AG04450 (cell line): ENCODE data around the gene ZNF189. TPM values are rescaled to one million over a fixed set of nuclear protein-coding genes. Genes with fewer than 3 reads are reported as not detected.
A peak's percentile ranks its signal among the peaks of the same experiment; 100 is the strongest.

Source experiments
- CTCF ChIA-PET: fragments of 300-600, 350-600 bp; formaldehyde crosslinking; extraction: SDS; loops from one replicate; lab custom pipeline; 2022; ENCODE audit warnings: antibody characterized with exemption, inconsistent platforms; lab: Charles Lee
- POLR2A ChIA-PET: fragments of 350-600 bp; formaldehyde crosslinking; extraction: SDS; loops from one replicate; lab custom pipeline; 2021; ENCODE audit warnings: antibody characterized with exemption, inconsistent platforms; lab: Yijun Ruan, JAX
- DNase-seq: peaks from one replicate; pipeline ENCODE4 v3.0.0-alpha.2; 2011; ENCODE audit warnings: low read depth, low spot score
- H3K27ac ChIP-seq: one replicate; pipeline ENCODE4 v1.5.1; 2012; ENCODE audit warnings: low read depth, low read length, control low read depth
- H3K27me3 ChIP-seq: one replicate; pipeline ENCODE4 v1.6.0; 2012; ENCODE audit warnings: low read length; ENCODE audit not compliant: control insufficient read depth, insufficient read depth
- H3K4me3 ChIP-seq: 2 replicates; pipeline ENCODE4 v1.5.1; 2011; ENCODE audit warnings: mild to moderate bottlenecking, low read depth, low read length, control low read depth
- H3K9me3 ChIP-seq: 2 replicates; pipeline ENCODE4 v1.5.1; 2012; ENCODE audit warnings: low read length; ENCODE audit not compliant: control insufficient read depth, insufficient read depth
- CTCF ChIP-seq: IDR thresholded peaks from 2 replicates; pipeline ENCODE4 v1.5.1; 2011; ENCODE audit warnings: low read depth, low read length, control low read depth, inconsistent platforms
- polyA plus RNA-seq: library from polyadenylated mRNA; depleted of rRNA; stranded (reverse); fragments of >200 nt; gene quantifications from 2 replicates; pipeline ENCODE4 v1.2.3, GENCODE V29; 2011; rRNA removed
- small RNA-seq: library from RNA; depleted of rRNA; stranded (forward); fragments of <200 nt; gene quantifications from one replicate; pipeline ENCODE3, GENCODE V24; 2012; ENCODE audit warnings: low read depth; ENCODE audit not compliant: insufficient read length

The ZNF189 gene
- polyA plus RNA-seq, 1 experiment, result 13.2 TPM

GRCh38 chr9:101453776-101454570, 55.3 kb downstream of the ZNF189 start:
- ChIA-PET POLR2A (no interaction called here), CTCF (interaction anchor here (0.6 to 1.6 kb wide), 2 partner anchors 40 to 76 kb away, joined by 7 to 14 read pairs; no protein-coding TSS in a partner anchor)
- no peak overlapping the region for H3K27ac ChIP-seq
- no peak for TF ChIP-seq CTCF
- no peak for DNase-seq
- no peaks in the 10 kb centered on the region for H3K27me3 ChIP-seq
- H3K9me3 ChIP-seq, result no peaks in the 10 kb centered on the region; the same call in 1 of the 2 replicates
- H3K4me3 ChIP-seq, result no peak overlapping the region

GRCh38 chr9:101455656-101456240, 57.1 kb downstream of the ZNF189 start:
- H3K9me3 ChIP-seq, result no peaks in the 10 kb centered on the region
- H3K27ac ChIP-seq, result no peak overlapping the region
- no peak overlapping the region for H3K4me3 ChIP-seq
- DNase-seq, result no peak
- no peak for TF ChIP-seq CTCF
- CTCF ChIA-PET, result interaction anchor here (1.0 to 12.6 kb wide), 3 partner anchors 72 to 75 kb away, joined by 4 to 600 read pairs (median 14); partner anchors contain the start of gene RNF20
- POLR2A ChIA-PET, result no interaction called here
- H3K27me3 ChIP-seq, result no peaks in the 10 kb centered on the region

GRCh38 chr9:101457003-101457402, 58.4 kb downstream of the ZNF189 start:
- no peak for DNase-seq
- Histone ChIP-seq H3K27ac (no peak overlapping the region), H3K4me3 (no peak overlapping the region), H3K9me3 (no peaks in the 10 kb centered on the region), H3K27me3 (no peaks in the 10 kb centered on the region)
- ChIA-PET CTCF (interaction anchor here (0.7 to 12.6 kb wide), 3 partner anchors 29 to 73 kb away, joined by 3 to 600 read pairs (median 3); partner anchors contain the start of gene RNF20), POLR2A (no interaction called here)
- TF ChIP-seq CTCF, result no peak

- POLR2A ChIA-PET, result interaction anchor here (1.0 to 1.2 kb wide), 2 partner anchors 28 to 71 kb away, joined by 4 to 5 read pairs; a partner anchor contains a TSS
- peak; percentile 94 for TF ChIP-seq CTCF
- CTCF ChIA-PET, result interaction anchor here (0.6 to 12.6 kb wide), 34 partner anchors 8 to 857 kb away, joined by 3 to 600 read pairs (median 8); partner anchors contain the start of genes ALDOB, MRPL50, RNF20 and ZNF189
These were observed 60.4 kb downstream of the ZNF189 start for GRCh38 chr9:101458963-101459631.

More at GRCh38 chr9:101458963-101459631, 60.4 kb downstream of the ZNF189 start:
- Histone ChIP-seq H3K9me3 (no peaks in the 10 kb centered on the region), H3K27ac (no peak overlapping the region), H3K4me3 (no peak overlapping the region), H3K27me3 (no peaks in the 10 kb centered on the region)
- peak; percentile 56 for DNase-seq

Small RNA genes lying within 50 kb of the gene (small RNA-seq; reads per million reads assigned to genes)
- not detected for gene AL353621.2

Other genes with a start within 250 kb of the ZNF189 start
- gene BAAT, start 13.8 kb upstream of the ZNF189 start, polyA plus RNA-seq, result not detected in 2 replicates
- gene MRPL50, start 233 bp upstream of the ZNF189 start, polyA plus RNA-seq, result 12.0 and 15.0 TPM in 2 replicates
- gene ALDOB, start 36.9 kb downstream of the ZNF189 start, polyA plus RNA-seq, result not detected in 2 replicates
- 37.1 and 42.0 TPM in 2 replicates for gene RNF20, start 135.0 kb downstream of the ZNF189 start, polyA plus RNA-seq
- gene PPP3R2, start 196.1 kb downstream of the ZNF189 start, polyA plus RNA-seq, result not detected in 2 replicates